Mesendoderm (in vitro differentiated cells): ENCODE measurements around the gene ERGIC1.

ENCODE experiments used
- DNase-seq: peaks from one replicate; pipeline ENCODE4 v3.0.0; 2013
- H2AK5ac ChIP-seq: 2 replicates; pipeline ENCODE4 v1.6.1; 2013; ENCODE audit warnings: low read length, inconsistent platforms
- H2BK120ac ChIP-seq: 2 replicates; pipeline ENCODE4 v1.6.1; 2013; ENCODE audit warnings: low read depth, mild to moderate bottlenecking, low read length, moderate library complexity, mixed read lengths
- H2BK15ac ChIP-seq: replicated peaks from 2 replicates; pipeline ENCODE4 v1.6.1; 2013; ENCODE audit warnings: low read depth, mild to moderate bottlenecking, moderate library complexity
- H2BK5ac ChIP-seq: 2 replicates; pipeline ENCODE4 v1.6.1; 2013; ENCODE audit warnings: low read length, inconsistent platforms
- H3K18ac ChIP-seq: 2 replicates; pipeline ENCODE4 v1.6.1; 2013; ENCODE audit warnings: mild to moderate bottlenecking, low read length, mixed read lengths
- H3K23ac ChIP-seq: one replicate; pipeline ENCODE4 v1.6.1; 2013; ENCODE audit warnings: low read length
- H3K27ac ChIP-seq: 2 replicates; pipeline ENCODE4 v1.5.1; 2013; ENCODE audit warnings: low read depth, mild to moderate bottlenecking, inconsistent platforms, low read length, moderate library complexity
- H3K27me3 ChIP-seq: 2 replicates; pipeline ENCODE4 v1.6.1; 2013; ENCODE audit warnings: low read length, control low read depth, mild to moderate bottlenecking, inconsistent platforms; ENCODE audit not compliant: insufficient read depth, poor library complexity
- H3K36me3 ChIP-seq: 2 replicates; pipeline ENCODE4 v1.6.1; 2013; ENCODE audit warnings: low read length, inconsistent platforms; ENCODE audit not compliant: control insufficient read depth, insufficient read depth
- H3K4ac ChIP-seq: one replicate; pipeline ENCODE4 v1.6.1; 2013; ENCODE audit warnings: low read depth, mild to moderate bottlenecking, low read length, moderate library complexity
- H3K4me1 ChIP-seq: 2 replicates; pipeline ENCODE4 v1.6.1; 2013; ENCODE audit warnings: low read depth, low read length, inconsistent platforms; ENCODE audit not compliant: control insufficient read depth
- H3K4me2 ChIP-seq: 2 replicates; pipeline ENCODE4 v1.6.1; 2013; ENCODE audit warnings: low read length
- H3K4me3 ChIP-seq: 2 replicates; pipeline ENCODE4 v1.5.1; 2013; ENCODE audit warnings: mild to moderate bottlenecking, low read length
- H3K56ac ChIP-seq: one replicate; pipeline ENCODE4 v1.6.1; 2013; ENCODE audit warnings: low read length
- H3K79me1 ChIP-seq: 2 replicates; pipeline ENCODE4 v1.6.1; 2013; ENCODE audit warnings: low read length, inconsistent platforms
- H3K79me2 ChIP-seq: 2 replicates; pipeline ENCODE4 v1.6.1; 2013; ENCODE audit warnings: mild to moderate bottlenecking, low read length; ENCODE audit not compliant: control insufficient read depth, insufficient read depth
- H3K9ac ChIP-seq: 2 replicates; pipeline ENCODE4 v1.6.1; 2013; ENCODE audit warnings: low read length, inconsistent platforms
- H4K5ac ChIP-seq: one replicate; pipeline ENCODE4 v1.6.1; 2013; ENCODE audit warnings: low read length
- H4K8ac ChIP-seq: one replicate; pipeline ENCODE4 v1.6.1; 2013; ENCODE audit warnings: low read depth, mild to moderate bottlenecking, control low read depth, low read length, moderate library complexity
- WGBS: extraction: QIAGEN DNeasy Blood & Tissue Kit; methylation state at CpG from one replicate; pipeline ENCODE4 v1.1.7; 2013; ENCODE audit warnings: low lambda C conversion rate, missing lambda C conversion rate; ENCODE audit not compliant: insufficient coverage; ENCODE audit errors: extremely low coverage; 5-methylcytosine and 5-hydroxymethylcytosine counted together

Gene ERGIC1

DNA sequence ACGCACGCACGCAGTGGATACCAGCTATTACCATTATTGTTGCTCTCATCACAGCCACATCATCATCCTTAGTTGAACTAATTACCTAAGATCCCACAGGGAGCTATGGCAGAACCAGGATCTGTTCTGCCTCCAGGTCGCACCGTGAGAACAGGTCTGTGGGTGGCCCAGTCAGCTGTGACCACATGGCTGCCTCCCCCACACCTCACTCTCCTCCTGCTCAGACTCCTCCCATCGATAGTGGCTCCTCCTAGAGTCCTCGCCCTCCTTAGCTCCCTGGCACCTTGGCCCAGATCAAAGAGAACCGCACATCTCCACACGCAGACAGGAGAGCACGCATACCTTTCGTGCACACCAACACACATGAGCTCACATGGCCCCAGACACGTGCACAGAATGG lies 92.7 kb downstream of the ERGIC1 start:
- Histone ChIP-seq H3K18ac (no peak overlapping the region), H2BK15ac (no peak overlapping the region), H4K8ac (no peak overlapping the region), H3K79me2 (no peaks in the 10 kb centered on the region), H2BK120ac (no peak overlapping the region), H2BK5ac (no peak overlapping the region), H3K36me3 (peaks cover 3% of the 10 kb centered on the region), H3K27ac (no peak overlapping the region), H3K9ac (no peak overlapping the region), H2AK5ac (no peak overlapping the region), H3K4ac (no peak overlapping the region), H3K79me1 (no peaks in the 10 kb centered on the region), H3K4me3 (no peak overlapping the region), H4K5ac (no peak overlapping the region), H3K4me1 (no peaks in the 10 kb centered on the region), H3K23ac (no peak overlapping the region), H3K56ac (no peak overlapping the region), H3K4me2 (no peak overlapping the region), H3K27me3 (no peaks in the 10 kb centered on the region)
- WGBS, result no CpG with 5 or more reads among the region's 12 CpGs
- DNase-seq, result no peak

DNA sequence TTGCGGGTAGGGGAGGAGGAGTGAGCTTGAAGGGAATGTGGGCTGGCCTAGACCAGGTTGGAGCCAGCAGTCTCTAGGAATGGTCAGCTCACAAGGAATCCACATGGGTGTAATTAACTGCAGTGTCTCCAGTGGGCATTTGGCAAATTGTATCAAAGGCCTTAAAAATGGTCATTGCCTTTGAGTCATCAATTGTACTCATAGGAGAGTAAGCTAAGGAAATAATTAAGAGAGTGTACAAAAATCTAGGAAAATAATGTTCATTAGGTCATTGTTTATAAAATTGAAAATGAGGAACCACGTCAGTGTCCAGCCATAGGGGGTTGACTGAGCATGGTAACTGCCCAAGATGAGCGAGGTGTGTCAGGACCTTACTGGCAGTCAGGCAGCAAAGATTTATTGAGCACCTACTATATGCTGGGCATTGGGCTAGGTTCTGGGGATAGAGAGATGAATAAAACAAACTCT lies 95.4 kb downstream of the ERGIC1 start:
- Histone ChIP-seq H4K8ac (no peak overlapping the region), H3K23ac (no peak overlapping the region), H3K18ac (no peak overlapping the region), H3K79me1 (no peaks in the 10 kb centered on the region), H2BK120ac (no peak overlapping the region), H3K4me2 (no peak overlapping the region), H3K36me3 (peaks cover 3% of the 10 kb centered on the region), H3K79me2 (no peaks in the 10 kb centered on the region), H2BK15ac (no peak overlapping the region), H3K4me3 (no peak overlapping the region), H3K9ac (no peak overlapping the region), H4K5ac (no peak overlapping the region), H2BK5ac (no peak overlapping the region), H2AK5ac (no peak overlapping the region), H3K4ac (no peak overlapping the region), H3K27me3 (no peaks in the 10 kb centered on the region), H3K56ac (no peak overlapping the region), H3K4me1 (no peaks in the 10 kb centered on the region), H3K27ac (no peak overlapping the region)
- WGBS, result no CpG with 5 or more reads among the region's 3 CpGs
- no peak for DNase-seq

DNA sequence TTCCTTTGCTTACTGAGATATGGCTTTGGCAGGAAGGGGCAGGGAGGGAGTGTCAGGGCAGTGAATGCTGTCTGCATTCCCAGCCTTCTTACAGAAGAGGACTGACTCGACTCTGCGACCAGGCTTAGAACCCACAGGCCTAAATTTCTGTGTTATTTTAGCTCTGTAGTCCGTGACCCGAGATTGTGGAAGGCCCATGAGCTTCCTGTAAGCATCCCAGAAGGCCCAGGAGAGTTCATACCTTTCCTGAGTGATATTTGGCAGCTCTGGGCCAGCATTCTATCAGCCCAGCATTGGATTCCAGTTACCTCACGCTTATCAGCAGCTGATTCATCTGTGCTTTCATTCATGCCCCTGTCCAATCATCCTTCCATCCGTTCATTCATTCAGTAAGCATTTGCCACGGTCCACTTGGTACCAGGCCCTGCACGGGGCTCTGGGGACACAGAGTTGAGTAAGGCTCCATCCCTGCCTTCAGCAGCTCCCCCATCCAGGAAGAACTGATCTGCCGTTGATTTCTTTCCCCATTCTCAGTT lies 97.0 kb downstream of the ERGIC1 start:
- Histone ChIP-seq H3K4me2 (no peak overlapping the region), H2AK5ac (no peak overlapping the region), H2BK5ac (no peak overlapping the region), H3K18ac (no peak overlapping the region), H2BK120ac (no peak overlapping the region), H2BK15ac (no peak overlapping the region), H3K56ac (no peak overlapping the region), H3K23ac (no peak overlapping the region), H3K27ac (no peak overlapping the region), H3K9ac (no peak overlapping the region), H3K36me3 (peaks cover 3% of the 10 kb centered on the region), H4K8ac (no peak overlapping the region), H3K79me1 (no peaks in the 10 kb centered on the region), H3K4me1 (no peaks in the 10 kb centered on the region), H3K4me3 (no peak overlapping the region), H3K27me3 (no peaks in the 10 kb centered on the region), H4K5ac (no peak overlapping the region), H3K4ac (no peak overlapping the region), H3K79me2 (no peaks in the 10 kb centered on the region)
- no CpG with 5 or more reads among the region's 9 CpGs for WGBS
- no peak for DNase-seq

DNA sequence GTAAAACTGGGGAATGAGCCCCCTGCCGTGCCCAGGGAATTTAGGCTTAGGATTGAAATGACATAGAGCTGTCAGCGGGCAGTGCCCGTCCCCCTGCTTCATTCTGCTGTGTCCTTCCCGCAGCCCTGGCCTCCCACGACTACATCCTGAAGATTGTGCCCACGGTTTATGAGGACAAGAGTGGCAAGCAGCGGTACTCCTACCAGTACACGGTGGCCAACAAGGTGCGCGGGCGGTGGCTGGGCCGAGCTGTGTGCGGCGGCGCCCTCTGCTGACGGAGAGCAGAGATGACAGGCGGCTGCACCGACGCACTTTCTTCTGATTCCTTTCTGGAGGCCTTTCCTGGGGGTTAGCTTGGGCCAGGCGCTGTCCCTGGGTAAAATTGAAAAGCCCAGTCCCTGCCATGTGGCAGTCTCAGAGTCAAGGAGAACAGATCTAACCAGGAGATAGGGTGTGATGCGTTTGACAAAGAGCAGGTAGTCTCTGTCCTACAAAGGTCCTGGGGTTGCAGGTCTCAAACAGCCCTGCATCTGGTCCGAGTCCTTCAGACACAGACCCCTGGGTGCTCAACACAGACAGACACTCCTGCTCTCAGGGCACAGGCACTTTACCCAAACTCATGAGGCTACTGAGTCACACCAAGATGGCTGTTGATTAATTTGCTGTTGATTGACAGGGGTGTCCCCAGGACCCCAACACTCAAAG lies 98.4 kb downstream of the ERGIC1 start:
- DNase-seq, result peak; percentile 57
- H4K8ac ChIP-seq, result no peak overlapping the region
- H3K4me1 ChIP-seq, result no peaks in the 10 kb centered on the region
- H2BK120ac ChIP-seq, result no peak overlapping the region
- no peak overlapping the region for H2BK15ac ChIP-seq
- H3K23ac ChIP-seq, result no peak overlapping the region
- H2BK5ac ChIP-seq, result no peak overlapping the region
- no peak overlapping the region for H3K4me3 ChIP-seq
- H3K36me3 ChIP-seq, result no peaks in the 10 kb centered on the region
- H3K27me3 ChIP-seq, result no peaks in the 10 kb centered on the region
- no peak overlapping the region for H3K4ac ChIP-seq
- WGBS, result no CpG with 5 or more reads among the region's 22 CpGs
- H3K56ac ChIP-seq, result no peak overlapping the region
- no peaks in the 10 kb centered on the region for H3K79me2 ChIP-seq
- no peaks in the 10 kb centered on the region for H3K79me1 ChIP-seq
- no peak overlapping the region for H3K4me2 ChIP-seq
- no peak overlapping the region for H4K5ac ChIP-seq
- H3K18ac ChIP-seq, result no peak overlapping the region
- H3K9ac ChIP-seq, result no peak overlapping the region
- no peak overlapping the region for H2AK5ac ChIP-seq
- H3K27ac ChIP-seq, result no peak overlapping the region

DNA sequence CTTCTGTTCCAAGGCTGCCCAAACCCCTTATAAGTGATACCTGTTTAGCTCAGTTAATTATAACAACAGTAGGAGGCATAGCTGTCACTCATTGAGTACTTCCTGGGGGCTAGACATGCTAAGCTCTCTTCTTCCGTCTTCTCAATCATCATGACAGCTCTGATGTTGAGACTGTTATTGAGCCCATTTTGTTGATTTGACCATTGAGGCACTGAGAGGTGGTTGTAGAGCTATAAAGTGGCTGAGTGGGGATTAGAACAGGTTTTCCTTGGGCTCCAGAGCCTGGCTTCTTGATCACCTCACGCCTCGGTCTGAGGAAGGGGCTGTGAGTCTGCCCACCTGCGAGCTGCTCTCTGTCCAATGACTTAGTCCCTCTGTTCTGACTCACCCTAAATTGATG lies 99.2 kb downstream of the ERGIC1 start:
- H4K5ac ChIP-seq, result no peak overlapping the region
- no peaks in the 10 kb centered on the region for H3K79me2 ChIP-seq
- no peak overlapping the region for H2BK120ac ChIP-seq
- no peaks in the 10 kb centered on the region for H3K4me1 ChIP-seq
- no peak overlapping the region for H3K4me3 ChIP-seq
- H3K4ac ChIP-seq, result no peak overlapping the region
- no peaks in the 10 kb centered on the region for H3K27me3 ChIP-seq
- H3K23ac ChIP-seq, result no peak overlapping the region
- H2BK15ac ChIP-seq, result no peak overlapping the region
- DNase-seq, result no peak
- no peaks in the 10 kb centered on the region for H3K36me3 ChIP-seq
- no CpG with 5 or more reads among the region's 4 CpGs for WGBS
- no peak overlapping the region for H3K18ac ChIP-seq
- no peak overlapping the region for H4K8ac ChIP-seq
- H3K27ac ChIP-seq, result no peak overlapping the region
- no peak overlapping the region for H3K9ac ChIP-seq
- no peak overlapping the region for H2BK5ac ChIP-seq
- no peaks in the 10 kb centered on the region for H3K79me1 ChIP-seq
- no peak overlapping the region for H3K4me2 ChIP-seq
- no peak overlapping the region for H3K56ac ChIP-seq
- no peak overlapping the region for H2AK5ac ChIP-seq

DNA sequence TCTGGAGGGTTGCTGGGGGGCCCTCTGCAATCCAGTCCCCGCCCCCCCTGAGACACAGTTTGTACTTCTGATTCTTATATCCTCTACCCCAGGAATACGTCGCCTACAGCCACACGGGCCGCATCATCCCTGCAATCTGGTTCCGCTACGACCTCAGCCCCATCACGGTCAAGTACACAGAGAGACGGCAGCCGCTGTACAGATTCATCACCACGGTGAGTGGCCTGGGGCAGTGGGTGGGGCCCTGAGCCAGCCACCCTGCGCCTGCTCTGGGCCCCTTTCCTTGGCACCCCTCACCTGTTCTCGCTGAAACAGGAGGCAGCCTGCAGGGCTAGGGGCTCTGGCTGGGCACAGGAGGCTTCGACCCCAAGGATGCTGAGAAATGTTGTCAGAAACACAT lies 101.0 kb downstream of the ERGIC1 start:
- no peak overlapping the region for H3K23ac ChIP-seq

More for the DNA sequence above, 101.0 kb downstream of the ERGIC1 start:
- no peak overlapping the region for H2BK5ac ChIP-seq
- no peak overlapping the region for H3K56ac ChIP-seq
- no peaks in the 10 kb centered on the region for H3K4me1 ChIP-seq
- no peak overlapping the region for H4K8ac ChIP-seq
- no peak overlapping the region for H2BK15ac ChIP-seq
- no peak overlapping the region for H2AK5ac ChIP-seq
- H3K4ac ChIP-seq, result no peak overlapping the region
- H4K5ac ChIP-seq, result no peak overlapping the region
- no peaks in the 10 kb centered on the region for H3K79me1 ChIP-seq
- H3K4me3 ChIP-seq, result no peak overlapping the region
- no peak overlapping the region for H2BK120ac ChIP-seq
- no peak overlapping the region for H3K27ac ChIP-seq
- H3K18ac ChIP-seq, result no peak overlapping the region
- no peak for DNase-seq
- H3K4me2 ChIP-seq, result no peak overlapping the region
- no peaks in the 10 kb centered on the region for H3K27me3 ChIP-seq
- H3K36me3 ChIP-seq, result no peaks in the 10 kb centered on the region
- H3K9ac ChIP-seq, result no peak overlapping the region
- no CpG with 5 or more reads among the region's 14 CpGs for WGBS
- no peaks in the 10 kb centered on the region for H3K79me2 ChIP-seq
